HPDE6-E6E7 (cell line): ENCODE data around the gene SGK1.

Experiments used
- DNase-seq: peaks from one replicate; pipeline ENCODE4 v3.0.0; 2011; ENCODE audit warnings: missing footprints; ENCODE audit errors: extremely low spot score

SGK1 gene

DNA sequence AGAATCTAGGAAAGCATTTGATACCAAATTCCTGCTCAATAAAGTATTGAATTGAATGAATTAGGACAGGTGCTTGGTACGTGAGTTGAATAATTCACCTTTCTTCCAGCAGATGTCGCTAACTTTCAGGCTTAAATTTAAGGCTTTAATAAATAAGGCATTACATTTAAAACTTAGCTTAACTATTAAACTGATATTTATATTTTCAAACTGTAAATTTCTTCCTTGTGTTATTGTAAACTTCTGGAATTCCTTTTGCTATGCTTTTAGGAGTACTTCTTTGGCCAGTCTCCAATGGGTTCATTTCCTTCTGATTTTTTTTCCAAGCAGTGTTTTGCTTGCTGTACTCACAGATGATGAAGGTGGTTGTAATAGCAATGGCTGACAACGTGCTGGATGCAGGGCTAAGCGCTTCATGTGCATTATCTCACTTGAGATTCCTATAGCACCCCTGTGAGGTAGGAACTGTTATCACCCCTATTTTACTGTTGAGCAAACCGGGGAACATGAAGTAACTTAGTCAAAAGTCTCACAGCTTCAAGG, 194.2 kb downstream of the SGK1 start:
- peak; percentile 37 for DNase-seq

DNA sequence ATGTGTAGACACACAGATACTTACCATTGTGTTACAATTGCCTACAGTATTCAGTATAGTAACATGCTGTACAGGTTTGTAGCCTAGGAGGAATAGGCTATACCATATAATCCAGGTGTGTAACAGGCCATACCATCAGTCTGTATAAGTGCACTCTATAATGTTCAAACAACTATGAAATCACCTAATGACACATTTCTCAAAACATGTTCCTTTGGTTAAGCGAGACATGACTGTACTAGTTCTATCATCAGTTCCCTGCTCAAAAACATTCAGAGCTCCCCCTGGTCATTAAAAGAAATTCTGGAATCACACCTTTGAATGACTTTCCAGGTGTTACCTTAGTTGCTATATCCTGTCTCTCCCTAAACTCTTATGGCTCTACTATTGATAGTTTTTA, 195.1 kb downstream of the SGK1 start:
- peak; percentile 8 for DNase-seq

GRCh38 chr6:134119486-134119885, 198.4 kb downstream of the SGK1 start:
- DNase-seq = no peak
